GM19463 (cell line): Measurements from ENCODE around the gene TYRO3.

Experiments
- ATAC-seq: cut with Tn5 transposase; IDR thresholded peaks from one replicate; pipeline ENCODE4 v1.9.1; 2021; ENCODE audit warnings: mild to moderate bottlenecking, moderate library complexity; ENCODE audit not compliant: unreplicated experiment

The TYRO3 gene

DNA sequence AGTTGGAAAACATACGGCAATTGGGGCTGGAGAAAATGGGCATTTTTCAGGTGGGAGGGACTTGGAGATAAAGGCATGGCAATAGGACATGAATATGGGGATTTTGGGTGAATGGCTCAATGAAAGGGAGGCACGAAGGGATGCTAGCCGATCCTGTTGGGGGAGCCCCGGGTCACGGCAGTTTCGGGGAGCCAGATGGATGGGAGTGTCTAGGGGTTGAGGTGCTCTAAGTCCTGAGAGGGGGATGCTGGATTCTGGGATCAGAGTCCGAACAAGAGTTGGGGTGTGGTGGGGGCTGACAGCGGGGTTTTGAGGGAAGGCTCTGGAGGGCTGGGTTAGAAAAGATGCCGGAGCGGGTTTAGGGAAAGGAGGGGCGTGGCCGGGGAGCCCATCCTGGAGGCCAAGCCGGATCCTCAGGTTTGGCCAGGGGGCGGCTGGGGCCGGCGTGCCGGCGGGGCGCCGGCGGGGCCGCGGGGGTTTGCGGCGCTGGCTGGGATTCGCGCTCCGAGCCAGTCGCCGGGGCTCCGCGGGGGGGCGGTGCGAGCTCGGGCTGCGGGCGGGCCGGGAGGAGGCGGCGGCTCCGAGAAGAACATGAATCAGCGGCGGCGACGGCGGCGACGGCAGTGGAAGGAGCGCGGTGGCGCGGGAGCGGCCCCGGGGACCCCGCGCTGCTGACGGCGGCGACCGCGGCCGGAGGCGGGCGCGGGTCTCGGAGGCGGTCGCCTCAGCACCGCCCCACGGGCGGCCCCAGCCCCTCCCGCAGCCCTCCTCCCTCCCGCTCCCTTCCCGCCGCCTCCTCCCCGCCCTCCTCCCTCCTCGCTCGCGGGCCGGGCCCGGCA lies at the start of gene TYRO3:
TYRO3 (plus strand) TSS at position 813 of the 839 bp plus-strand sequence. CDS start 46 bp downstream, outside the sequence.
- no peak for ATAC-seq

DNA sequence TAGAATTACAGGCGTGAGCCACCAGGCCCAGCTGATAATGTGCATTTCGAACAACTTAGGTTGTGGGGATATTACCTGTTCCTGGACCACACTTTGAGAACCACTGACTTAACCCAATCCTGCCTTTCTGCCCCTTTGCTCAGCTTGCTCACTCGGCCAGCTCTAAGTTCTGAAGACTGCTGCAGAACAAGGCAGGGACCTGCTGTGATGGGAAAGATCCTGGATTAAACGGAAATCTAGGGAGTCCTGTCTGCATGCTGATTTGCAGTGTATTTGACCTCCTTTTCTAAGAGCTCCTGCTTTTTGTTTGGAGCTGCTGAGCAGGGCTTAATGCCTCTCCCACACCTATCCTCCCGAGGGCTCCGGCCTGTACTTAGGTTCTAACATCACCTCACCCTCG lies 48.3 kb upstream of the TYRO3 start:
- ATAC-seq: no peak

DNA sequence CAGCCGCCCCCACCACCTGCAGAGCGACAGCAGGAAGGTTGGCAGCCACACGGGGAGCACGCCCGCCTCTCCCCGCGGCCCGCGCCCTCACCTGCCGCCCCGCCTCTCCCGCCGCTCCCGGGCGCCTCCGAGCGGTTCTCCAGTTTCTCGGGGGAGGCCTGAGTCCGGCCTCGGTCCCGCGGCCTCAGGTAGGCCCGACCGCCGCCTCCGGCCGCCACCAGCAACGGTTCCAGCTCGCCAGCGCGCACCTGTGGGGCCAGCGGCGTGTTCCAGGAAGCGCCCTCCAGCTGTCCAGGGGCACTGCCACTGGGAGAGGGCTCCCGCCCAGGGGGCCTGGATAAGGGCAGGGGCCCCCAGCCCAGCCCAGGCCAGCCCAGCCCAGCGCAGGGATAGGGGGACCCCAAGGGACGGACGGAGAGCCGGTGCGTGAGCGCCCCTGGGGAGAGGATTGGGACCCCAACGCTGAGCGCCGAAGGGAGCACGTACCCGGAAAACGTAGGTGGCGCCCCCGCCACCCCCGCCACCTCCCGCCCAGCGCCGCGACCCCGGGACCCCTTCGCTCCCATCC lies 47.6 kb upstream of the TYRO3 start:
- no peak for ATAC-seq

DNA sequence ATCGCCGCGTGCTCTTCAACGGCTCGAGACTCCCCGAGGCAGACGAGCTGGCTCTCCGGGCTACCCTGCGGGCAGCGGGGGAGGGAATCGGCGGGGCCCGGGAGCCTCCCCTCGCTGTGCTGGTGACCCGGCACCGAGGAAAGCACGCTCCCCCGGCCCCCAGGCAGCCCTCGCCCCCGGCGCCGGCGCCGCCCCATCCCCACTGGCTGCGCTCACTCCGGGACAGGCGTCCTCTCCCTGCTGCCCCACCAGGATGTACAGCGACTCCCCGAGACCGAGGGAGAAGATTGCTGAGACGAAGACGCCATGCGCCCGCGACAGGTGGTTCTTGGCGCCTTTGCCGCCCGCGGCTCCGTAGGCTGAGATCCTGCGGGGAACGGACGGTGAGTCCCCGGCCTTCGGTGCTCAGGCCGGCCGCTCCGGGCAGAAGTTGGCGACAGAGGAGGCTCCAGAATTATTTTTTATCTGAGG lies 47.1 kb upstream of the TYRO3 start:
- ATAC-seq: no peak

DNA sequence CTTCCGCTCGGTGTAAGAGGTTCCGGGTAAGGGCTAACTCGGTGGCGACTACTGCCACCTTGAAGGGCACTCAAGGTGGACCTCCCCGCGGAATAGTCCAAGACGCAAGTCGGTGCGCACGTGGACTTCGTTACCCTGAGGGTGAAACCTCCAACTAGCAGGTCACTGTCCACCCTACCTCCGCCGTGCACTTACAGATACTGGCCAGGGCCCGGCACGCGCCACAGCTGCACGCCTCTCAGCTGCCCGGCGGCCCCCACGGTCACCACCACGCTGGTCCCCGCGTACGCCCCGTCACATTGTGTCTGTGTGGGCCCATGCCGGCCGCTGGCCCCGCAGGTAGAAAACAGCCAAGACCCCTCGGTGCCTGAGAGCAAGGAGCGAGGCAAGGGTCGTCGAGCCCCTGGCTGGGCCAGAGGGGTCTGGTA lies 46.5 kb upstream of the TYRO3 start:
- ATAC-seq: no peak

DNA sequence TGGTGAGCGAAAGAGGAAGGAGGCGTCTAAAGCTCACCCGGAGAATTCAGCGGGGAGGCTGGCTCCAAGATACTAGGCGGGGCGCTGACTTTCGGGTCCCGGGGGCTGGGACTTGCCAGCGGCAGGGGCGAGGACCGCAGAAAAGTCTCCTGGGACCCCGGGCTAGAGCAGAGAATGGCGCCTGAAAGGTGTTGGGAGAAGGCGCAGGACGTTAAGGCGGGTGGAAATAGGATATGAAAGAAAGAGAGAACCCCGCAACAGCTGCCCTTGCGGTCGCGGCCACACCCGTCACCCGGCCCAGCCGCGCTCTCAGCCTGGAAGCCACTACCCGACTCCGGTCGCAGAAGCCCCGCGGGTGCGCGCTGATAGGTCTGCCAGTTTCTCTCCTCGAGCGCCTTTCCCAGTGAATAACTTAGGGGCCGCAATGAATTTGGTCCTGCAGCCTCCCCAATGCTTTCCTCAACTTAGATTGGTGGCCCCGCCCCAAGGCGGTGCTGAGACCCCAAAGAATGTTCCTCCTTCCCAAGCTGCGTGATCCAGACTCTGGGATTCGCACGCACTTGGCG lies 46.0 kb upstream of the TYRO3 start:
- ATAC-seq: no peak

DNA sequence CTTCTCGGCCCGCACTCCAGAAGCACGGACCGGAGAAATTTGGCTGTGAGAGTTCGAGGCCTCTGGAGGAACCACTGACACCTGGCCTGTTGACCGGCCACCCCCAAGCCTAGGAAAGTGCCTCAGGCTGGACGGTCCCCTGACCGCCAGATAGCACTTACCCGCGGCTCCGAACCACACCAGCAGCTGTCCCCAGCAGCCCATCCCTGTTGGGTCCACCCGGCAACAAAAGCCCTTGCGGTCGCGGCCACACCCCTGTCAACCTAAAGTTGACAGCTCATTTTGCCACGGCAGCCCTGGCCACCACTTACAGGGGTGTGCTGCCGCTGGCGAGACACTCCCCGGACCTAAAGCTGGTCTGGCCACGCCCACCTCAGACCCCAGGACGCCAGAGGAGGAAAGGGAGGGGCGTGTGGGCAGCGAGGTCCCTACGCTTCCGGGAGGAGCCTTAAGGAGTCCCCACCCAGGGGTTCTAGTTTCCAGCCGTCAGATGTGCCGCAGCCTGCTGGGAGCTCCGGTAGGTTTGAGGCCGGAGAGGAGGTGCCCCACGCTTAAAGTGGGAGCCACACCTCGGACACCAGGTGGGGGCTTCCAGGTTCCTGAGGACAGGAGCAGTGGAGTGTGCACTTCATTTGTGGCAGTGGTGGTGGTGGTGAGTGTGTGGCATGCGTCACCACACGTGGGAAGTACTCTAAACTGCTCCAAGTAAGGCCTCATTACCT lies 45.3 kb upstream of the TYRO3 start, which contains the start of gene LTK:
LTK (minus strand) TSS at position 322 of the 722 bp plus-strand sequence; CDS start at position 204, 118 bp downstream.
- ATAC-seq: no peak

DNA sequence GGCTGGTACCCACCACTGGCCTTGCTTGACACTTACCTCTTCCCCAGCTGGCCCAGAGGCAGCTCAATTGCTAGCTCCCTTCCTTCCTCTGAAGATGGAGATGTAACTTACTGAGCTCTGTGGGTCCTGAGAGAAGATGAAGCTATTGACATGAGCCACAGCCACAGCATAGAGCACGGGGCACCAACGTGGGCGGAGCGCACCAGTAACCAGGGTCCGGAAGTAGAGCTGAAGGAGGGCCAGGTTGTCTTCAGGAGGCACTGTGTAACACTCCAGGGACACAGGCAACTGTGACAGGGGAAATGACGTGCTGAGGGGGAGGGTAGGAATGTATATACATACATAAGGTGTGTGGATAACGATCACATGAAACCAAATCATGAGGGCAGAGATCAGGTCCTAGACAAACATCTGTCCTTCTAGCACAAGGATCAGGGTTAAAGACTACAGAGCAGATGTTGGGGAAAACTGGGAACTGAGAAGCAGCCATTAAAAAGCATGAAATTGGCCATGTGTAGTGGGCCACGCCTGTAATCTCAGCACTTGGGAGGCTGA lies 41.0 kb upstream of the TYRO3 start:
- no peak for ATAC-seq

DNA sequence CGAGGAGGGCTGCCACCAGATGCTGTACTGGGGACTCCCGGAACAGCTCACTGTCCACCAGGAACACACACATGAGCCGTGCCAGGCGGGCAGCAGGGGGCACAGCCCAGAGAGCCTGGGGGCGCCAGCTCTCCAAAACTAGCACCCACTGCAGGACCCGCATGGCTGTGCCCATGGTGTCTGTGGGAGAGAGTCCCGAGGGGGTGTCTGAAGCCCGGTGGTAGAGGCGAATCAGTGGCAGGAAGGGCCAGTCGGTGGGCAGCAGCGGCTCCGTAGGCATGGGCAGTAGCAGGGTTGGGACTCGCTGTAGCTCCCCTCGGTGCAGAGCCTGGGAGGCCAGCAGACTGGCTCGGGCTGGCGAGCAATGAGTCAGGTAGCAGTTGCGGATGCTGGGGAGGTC lies 38.4 kb upstream of the TYRO3 start:
- no peak for ATAC-seq

DNA sequence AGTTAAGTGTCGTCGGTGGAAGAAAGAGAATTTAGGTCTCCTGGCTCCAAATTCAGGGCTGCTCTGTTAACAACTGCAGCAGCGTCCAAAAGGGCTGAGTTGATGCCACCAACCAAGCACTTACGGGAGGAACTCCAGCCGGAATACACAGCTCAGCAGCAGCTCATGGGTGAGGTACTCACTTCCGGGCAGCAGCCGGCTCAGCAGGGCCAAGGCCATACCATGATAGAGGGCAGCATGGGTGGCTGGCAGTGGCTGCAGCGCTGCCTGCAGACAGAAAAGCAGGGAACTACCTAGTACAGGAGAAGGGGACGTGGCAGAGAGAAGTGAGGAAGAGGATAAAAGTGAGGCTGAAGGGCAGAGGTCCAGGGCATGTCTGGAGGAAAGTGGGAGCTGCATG lies 37.4 kb upstream of the TYRO3 start:
- no peak for ATAC-seq

DNA sequence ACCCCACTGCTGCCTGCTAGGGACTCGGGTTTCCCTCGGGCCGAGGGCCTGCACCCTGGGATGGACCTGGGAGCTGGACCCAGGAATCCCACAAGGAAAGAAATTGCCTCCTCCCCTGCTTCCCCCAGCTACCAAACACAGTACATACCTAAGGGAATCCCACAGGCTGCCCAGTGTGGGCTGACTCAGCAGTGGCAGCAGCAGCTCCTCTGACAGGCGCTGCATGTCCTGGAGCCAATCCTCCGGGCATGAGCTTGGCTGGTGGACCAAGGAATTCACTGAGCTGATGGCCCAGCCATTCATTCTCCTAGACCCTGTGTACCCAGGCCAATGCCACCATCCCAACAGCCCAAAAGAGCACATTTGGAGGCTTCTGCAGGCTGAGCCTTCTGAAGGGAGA lies 35.9 kb upstream of the TYRO3 start:
- ATAC-seq: no peak

DNA sequence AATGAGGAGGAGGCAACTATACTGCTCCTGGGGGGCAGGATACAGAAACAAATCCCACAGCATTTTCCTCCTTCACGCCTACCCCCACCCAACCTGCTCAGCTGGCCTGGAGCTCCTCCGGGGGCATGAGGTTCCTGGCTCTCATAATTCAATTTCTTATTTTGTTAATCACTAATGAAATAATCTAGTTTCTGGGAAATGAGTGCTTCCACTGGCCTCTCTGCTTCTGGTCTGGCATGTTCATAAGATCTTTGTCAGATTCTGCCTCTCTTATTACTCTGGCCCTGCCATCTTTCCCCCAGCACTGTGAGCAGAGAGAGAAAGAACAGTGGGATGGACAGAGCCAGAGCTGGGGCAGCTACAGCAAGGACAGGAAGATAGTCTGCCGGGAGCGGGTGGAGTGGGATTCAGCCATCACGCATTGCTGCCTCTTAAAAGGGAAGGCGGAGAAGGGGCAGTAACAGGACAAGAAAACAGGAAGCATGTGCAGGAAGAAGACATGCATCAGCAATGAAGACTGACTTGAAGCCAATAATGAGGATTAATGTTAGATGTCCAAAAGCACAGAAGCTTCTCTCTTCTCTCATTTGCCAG lies 28.6 kb upstream of the TYRO3 start:
- ATAC-seq: no peak

DNA sequence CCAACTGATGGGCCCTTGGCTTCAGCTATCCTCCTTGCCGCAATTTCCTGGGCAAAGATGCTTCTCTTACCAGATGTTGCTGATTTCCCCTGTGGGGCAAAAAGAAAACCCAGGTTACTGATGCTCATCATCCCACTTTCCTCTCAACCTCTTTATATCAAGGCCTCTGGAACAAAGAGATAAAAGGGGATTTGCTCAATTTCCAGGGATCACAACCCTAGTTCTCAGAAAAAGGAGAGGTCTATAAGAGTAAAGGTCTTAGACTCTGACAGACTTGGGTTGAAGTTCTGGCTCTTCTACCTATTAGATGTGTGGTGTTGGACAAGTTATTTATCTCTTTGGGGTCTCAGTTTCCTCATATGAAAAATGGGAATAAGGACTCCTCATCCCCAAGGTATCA lies 23.5 kb upstream of the TYRO3 start:
- no peak for ATAC-seq

DNA sequence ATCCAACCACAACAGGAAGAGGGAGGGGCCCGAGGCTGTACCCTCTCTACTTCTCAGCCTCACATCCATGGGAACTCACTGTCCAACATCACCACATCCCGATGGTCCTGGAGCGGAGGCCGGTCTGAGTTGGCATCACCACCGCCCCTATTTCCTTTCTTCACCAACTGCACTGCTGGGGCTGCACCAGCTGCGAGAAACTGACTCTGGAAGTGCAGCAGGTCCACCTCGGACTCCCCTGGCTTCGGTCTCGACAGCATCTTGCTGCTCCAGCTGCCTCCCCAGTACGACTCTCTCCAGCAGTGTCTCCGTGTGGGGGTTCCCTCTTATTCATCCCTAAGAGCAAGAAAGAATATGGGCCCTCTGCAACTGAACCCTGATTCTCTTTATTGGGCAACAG lies 22.1 kb upstream of the TYRO3 start:
- ATAC-seq: no peak

DNA sequence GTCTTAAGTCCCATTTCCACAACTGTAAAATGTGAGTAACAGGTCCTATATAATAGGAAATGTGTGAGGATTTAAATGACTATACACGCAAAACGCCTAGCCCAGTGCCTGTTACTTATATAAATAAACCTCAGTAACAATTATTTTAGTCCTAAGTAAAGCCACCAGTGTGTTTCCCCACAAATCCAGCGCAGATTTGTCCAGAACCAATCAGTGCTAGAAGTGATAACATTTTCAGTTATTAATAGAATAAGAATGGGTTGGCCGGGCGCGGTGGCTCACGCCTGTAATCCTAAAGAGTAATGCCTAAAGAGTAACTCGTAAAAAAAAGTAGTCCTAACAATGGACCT lies 15.5 kb upstream of the TYRO3 start:
- ATAC-seq: no peak

DNA sequence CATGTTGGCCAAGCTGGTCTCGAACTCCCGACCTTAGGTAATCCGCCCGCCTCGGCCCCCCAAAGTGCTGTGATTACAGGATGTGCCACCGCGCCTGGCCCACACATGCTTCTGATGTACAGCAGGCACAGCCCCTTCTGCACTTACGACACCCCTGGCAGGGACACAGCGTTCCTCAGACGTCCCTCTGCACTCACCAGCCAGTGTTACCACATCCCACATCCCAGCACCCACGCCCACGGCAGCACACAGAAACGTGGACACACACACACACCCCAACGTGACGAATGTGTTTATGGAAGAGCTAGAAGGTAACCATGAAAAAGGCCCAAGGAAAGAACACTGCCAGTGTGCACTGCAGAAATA lies 14.4 kb upstream of the TYRO3 start:
- no peak for ATAC-seq

DNA sequence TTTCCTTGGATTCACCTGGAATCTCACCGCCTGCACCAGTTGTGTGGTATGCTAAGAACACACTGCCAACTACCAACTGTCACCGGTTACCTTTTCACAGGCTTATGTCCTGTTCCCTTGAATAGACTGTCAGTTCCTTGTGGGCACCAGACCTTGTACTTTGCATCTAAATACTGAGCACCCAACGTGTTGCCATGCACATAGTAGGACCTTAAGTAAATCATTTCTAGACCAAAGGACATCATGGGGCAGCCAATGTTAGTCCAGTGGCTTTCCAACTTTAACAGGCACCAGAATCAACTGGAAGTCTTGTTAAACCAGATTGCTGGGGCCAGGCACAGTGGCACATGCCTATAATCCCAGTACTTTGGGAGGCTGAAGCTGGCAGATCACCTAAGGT lies 13.8 kb upstream of the TYRO3 start:
- ATAC-seq: no peak

DNA sequence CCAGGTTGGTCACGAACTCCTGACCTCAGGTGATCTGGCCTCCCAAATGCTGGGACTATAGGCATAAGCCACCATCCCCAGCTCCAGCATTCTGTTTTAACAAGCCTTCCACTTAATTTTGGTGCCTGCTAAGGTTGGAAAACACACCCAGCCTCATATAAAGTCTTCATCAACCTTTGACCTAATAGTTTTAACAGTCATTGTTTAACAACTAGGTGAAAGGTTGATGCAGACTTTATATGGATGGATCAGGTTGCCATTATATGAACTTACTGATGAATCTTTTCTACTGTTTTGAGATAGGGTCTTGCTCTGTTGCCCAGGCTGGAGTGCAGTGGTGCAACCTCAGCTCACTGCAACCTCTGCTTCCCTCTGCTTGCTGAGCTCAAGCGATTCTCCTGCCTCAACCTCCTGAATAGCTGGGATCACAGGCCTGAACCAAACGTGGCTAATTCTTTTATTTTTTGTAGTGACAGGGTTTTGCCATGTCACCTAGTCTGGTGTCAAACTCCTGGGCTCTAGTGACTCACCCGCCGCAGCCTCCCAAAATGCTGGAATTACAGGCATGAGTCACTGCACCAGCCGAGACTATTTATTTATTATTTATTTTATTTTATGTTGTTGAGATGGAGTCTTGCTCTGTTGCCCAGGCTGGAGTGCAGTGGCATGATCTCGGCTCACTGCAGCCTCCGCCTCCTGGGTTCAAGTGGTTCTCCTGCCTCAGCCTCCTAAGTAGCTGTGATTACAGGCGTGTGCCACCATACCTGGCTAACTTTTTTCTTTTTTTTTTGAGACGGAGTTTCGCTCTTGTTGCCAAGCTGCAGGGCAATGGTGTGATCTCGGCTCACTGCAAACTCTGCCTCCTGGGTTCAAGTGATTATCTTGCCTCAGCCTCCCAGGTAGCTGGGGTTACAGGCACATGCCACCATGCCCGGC lies 11.9 kb upstream of the TYRO3 start:
- ATAC-seq: no peak

DNA sequence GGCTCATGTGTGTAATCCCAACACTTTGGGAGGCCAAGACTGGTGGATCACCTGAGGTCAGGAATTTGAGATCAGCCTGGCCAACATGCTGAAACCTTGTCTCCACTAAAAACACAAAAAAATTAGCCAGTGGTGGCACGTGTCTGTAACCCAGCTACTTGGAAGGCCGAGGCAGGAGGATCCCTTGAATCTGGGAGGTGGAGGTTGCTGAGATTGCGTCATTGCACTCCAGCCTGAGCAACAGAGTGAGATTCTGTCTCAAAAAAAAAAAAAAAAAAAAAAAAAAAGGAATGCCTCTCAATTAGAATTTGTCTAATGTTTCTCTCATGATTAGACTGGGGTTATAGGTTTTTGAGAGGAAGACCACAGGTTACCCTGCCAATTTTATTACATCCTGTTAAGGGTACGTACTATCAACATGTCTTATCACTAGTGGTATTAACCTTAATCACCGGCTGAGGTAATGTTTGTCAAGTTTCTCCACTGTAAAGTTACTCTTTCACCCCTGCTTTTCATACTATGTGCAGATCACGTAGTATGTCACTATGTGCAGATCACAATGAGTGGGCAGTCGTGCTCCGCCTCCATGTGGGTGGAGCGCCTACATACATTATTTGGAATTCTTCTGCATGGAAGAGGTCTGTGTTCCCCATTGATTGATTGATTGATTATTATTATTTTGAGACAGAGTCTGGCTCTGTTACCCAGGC lies 8.8 kb upstream of the TYRO3 start:
- no peak for ATAC-seq
